HG03439 (cell line): ENCODE results near the gene DHCR7.

Experiments
- ATAC-seq: cut with Tn5 transposase; IDR thresholded peaks from one replicate; pipeline ENCODE4 v1.9.1; 2021; ENCODE audit warnings: mild to moderate bottlenecking, moderate library complexity; ENCODE audit not compliant: unreplicated experiment

DHCR7 gene

DNA sequence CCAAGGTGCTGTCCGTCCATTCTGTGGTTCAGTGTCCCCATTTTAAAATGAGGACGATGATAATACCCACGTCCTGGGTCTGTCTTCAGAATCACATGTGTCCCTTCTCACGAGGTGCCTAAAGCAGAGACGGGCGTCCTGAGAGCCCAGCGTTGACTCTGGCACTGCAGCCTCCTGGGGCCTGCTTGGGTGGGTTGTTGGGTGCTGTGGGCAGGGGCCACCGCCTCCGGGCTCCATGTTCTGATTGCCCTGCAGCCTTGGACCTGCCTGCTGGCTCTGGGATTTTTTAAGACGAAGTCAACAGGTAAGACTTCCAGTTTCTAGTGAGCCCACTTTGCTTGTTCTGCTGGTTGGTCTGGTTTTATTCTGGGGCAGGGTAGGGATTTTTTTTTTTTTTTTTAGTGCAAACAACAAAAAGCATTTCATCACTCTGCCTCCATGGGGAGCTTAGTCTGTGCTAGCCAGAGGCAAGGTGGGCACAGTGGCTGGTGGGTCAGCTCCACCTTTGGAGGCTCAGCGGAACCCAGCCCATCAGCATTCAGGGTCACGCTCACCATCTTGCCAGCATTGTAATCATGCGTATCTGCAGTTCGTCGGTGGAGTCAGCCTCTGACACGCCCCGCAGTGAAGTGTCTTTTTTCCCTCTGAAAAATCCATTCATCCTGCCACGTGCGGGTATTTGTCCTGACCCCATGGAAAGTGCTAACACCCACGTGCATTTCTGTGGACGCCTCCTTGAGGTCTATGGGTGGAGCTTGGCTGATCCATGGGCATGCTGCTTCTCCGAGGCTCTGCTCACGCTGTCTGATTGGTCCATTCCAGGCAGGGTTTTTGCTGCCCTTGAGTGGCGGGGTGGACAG, 33.1 kb upstream of the DHCR7 start:
- no peak for ATAC-seq

DNA sequence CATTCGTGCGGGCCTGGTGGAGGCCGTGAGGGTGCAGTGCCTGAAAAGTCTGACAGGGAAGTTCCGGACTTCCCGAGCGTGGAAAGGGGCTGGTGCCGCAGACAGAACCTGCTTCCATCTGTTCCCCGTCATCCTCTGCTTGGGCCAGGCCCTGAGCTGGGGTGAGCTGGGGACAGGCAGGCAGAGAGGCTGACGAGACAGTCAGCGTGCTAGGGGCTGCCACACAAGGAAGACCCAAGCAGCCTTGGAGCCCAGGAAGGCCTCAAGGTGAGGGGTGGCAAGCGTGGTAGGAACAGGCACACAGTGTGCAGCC, 30.3 kb upstream of the DHCR7 start:
- no peak for ATAC-seq

DNA sequence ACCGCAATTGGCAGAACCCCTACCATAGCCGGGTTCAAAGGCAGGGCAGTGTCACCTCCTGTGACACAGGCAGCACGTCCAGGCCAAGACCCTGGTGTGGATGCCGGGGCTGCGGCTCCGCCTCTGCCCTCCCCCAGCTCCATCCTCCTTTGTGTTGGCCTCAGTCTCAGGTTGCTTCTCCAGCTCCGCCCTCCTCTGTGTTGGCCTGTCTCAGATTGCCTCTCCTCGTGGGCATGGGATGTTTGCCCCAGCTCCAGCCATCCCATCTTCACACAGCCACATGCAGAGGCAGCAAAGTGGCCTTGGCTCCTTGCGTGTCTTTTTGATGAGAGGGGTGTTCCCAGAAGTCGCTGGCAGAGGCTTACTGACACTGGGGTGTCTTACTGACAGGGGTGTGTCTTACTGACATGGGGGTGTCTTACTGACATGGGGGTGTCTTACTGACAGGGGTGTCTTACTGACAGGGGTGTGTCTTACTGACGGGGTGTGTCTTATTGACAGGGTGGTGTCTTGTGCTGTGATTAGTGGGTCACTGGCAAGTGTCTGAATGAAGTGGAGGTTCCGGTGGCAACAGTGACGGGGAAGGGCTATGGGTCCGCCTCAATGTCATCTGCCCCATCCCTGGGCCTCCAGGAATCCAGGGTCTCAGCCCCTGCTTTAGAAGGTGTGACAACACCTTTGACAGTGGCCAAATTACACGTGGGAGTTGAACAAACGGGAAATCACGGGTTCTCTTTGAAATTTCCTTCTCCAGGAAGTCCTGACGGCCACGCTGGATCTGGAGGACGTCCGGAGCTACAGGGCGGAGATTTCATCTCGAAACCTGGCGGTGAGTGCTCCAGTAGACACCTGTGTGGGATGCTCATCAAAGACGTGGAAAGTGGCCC, 29.7 kb upstream of the DHCR7 start:
- ATAC-seq: no peak

DNA sequence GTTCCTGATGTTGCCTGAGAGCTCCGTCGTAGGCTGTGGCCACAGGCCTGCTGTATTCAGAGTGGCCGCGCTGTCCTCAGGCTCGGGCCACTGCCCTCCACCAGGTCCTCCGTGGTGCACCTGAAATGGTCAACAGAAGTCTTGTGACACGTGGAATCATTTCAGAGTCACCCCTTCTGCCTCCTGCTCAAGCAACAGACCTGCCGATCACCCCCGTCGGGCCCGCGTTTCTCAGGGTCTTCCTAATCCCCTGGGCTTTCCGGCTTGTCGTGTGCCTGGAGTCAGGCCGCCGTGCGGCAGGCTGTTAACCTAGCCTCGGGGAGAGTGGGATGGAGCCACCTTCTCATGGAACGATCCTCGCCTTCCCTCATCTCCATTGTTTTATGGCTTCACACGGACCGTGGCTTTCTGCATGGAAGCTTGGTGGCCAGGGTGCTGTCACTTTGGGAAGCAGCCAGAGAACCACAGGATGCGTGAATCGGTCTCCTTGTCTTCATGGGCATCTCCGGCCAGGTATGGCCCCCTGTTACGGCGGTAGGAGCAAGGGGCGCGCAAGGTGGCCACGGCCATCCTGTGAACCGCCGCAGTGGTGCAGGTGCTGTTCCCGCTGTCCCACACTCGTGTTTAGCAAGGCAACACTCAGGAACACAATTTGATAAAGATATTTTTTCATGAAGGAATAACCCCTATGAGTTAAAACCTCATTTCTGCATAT, 28.9 kb upstream of the DHCR7 start:
- ATAC-seq: no peak

DNA sequence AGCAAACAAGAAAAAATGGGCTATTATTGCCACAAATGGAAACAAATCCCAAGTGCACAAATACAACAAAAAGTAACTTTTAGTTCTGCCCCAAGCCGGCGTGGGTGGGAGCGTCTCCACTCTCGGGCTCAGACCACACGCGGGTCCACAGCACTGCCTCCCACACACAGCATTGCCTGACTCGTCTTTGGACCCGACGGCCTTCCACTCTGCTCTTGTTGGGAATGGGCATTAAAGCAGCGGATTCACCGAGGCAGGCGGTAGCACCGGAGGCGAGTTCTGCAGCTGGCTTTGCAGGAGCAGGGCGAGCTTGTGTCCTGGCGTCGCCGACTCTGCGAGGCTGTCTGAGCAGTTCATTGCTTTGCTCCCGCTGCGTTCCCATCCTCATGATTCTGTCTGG, 27.8 kb upstream of the DHCR7 start:
- ATAC-seq: no peak

DNA sequence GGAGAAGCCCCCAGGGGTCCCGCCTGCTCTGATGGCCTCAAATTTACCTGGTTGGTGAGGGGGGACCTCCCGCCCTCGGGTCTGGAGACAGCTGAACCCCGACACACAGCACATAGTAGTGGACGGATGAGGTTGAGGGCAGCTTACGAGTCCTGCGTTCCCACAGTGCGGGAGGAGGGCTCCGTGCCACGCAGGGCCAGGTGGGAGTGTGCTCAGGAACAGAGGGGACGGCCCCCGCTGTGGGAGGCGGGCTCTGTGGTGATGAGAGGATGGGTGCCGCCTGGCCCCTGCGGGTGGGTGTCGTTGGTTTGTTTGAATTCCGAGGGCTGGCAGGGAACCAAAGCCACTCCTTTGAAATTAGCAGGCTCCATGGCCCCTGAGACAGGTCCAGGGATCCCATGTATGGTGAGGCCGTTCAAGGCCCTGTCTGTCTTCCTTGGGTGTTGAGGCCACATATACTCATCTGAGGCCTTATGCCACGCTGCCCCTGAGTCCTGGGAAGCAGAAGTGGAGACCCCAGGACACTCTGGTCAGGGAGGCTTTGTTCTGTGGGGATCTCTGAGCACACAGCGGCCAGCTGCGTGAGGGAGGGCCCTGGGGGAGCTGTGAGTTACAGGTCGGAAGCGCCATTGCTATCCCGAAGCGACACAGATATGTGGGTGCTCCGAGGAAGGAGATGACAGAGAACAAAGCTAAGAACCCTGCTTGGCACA, 26.7 kb upstream of the DHCR7 start:
- ATAC-seq: no peak

DNA sequence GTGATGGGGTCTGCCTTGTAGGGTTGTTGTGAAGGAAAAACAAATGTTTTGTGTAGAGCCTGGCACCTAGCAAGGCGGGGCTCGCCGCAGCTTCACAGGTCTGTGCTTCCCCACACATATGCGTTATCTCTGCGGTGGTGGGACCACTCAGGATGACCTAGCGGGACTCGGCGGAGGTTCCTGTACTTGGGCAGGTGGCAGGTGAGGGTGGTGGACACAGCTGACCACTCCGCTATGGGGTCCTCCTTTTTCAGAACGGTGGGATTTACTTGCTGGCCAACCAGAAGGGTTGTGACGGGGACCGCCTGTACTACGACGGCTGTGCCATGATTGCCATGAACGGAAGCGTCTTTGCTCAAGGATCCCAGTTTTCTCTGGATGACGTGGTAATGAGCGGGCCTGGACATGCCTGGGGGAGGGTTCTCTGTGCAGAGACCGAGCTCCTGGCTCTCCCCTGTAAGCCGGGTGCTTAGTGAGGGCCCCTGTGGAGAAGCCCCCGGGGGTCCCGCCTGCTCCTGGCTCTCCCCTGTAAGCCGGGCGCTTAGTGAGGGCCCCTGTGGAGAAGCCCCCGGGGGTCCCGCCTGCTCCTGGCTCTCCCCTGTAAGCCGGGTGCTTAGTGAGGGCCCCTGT, 26.1 kb upstream of the DHCR7 start:
- no peak for ATAC-seq

DNA sequence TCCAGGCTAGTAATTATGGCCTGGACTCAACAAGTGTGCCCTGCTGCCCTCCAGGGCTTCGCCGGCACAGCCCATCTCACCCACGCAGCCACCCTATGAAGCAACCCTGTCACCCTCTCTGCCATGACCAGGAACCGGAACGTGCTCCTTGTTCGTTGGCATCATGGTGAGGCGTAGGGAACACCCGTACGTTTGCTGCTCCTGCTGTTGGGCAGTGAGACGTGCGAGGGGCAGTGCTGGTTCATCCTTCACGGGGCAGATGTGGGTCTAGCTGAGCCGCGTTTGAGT, 25.5 kb upstream of the DHCR7 start:
- no peak for ATAC-seq

DNA sequence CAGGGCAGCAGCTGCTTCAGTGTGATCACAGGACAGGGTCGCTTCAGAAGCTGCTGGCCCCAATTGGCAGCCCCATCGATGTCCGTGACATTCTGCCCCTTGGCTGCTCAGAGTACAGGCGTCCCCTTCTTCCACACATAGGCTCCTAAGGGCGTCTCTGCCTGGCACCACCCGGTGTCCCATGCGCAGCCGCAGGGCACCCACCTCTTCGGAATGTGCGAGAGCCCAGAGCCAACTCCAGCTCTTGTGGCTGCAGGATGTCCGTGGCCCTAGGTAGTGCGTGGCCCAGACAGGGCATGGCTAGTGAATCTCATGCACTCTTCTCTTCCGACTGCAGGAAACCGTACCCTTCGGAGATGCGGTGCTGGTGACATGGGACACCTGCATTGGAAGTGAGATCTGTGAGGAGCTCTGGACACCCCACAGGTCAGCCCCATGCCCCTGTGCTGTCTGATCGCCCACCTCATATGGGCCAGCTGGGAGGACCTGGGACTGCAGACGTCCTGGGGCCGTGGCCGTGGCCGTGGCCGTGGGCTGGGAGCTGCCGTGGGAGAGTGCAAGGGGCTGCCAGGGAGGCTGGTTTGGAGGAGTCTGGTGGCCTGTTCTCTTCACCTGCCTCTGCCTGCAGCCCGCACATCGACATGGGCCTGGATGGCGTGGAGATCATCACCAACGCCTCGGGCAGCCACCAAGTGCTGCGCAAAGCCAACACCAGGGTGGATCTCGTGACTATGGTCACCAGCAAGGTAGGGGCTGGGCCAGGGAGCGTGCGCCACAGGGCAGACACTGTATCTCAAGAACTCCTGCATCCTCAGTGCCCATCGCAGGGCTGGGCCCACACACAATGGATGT, 25.0 kb upstream of the DHCR7 start:
- ATAC-seq: no peak

DNA sequence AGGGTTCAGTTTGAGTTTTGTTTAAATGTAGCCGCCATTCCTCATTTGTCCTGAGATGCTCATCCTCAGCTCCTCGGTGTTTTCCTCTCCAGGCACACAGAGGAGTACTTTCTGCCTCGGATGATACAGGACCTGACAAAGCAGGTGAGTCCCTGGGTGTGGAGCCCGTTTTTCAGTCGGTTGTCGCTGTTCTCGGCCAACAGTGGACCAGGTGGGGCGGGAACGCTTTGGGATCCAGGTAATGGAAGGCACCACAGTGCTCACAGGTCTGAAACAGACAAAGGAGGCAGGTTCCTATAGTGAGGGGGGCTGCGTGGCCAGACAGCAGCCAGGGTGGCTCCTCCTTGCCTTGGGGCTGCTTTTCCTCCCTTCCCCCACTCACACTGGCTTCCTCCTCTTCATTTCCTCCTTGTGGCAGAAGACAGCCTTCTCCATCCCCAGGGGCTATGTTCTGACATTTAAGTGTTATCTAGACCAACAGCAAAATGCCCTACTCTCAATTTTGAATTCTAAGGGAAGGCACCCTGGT, 24.2 kb upstream of the DHCR7 start:
- no peak for ATAC-seq

DNA sequence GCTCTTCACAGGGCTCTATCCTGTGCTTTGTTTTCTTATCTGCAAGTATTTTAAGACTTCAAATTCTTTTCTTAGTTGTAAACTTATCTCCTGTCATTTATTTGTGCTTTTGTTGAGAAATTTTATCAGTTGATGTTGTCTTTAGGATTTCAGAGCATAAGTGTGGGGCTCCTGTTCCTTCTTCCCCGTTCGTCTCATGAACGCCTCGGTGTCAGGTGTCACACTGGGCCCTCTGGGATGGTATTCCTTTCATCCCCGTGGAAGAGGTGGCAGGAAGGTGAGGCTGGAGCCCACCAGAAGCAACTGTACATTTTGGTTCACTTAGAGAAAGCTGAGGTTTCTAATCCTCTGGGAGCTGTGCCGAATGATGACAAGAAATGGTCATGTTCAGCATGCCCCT, 22.8 kb upstream of the DHCR7 start:
- ATAC-seq: no peak

DNA sequence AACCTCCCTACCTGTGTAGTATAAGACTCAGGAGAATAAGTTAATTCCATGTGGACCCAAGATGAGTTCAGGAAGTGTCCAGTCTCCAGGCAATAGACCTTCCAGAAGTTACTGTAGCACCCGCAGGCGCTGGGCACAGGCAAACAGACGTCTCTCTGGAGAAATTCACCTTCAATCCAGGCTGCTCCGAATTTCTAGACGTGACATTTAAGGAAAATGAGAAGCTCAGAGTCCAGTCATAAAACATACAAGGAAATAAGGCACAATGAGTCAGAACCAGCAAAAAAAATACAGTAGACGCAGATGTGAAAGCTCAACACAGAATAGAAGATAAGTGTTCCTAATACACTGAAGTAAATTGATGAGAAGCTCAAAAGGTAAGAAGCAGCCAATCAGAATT, 19.0 kb upstream of the DHCR7 start:
- no peak for ATAC-seq

DNA sequence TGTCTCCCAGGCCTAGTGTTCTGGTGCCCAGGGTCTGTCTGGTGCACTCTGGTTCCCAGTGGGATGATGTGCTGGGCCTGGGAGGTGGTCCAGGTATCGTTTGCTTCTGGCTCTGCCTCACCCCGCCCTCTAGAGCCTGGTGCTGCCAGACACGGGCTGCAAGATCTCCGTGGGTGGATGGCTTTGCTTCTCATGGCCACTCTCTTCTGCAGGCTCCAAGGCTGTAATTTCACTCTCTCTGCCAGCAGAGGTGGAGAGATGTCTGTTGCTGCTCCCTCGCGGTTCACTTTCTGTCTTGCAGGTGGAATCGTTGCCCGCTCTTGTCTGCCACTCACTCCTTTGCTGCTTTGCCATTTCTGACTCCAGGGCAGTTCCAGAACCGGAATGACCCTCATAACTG, 18.2 kb upstream of the DHCR7 start:
- ATAC-seq: no peak

DNA sequence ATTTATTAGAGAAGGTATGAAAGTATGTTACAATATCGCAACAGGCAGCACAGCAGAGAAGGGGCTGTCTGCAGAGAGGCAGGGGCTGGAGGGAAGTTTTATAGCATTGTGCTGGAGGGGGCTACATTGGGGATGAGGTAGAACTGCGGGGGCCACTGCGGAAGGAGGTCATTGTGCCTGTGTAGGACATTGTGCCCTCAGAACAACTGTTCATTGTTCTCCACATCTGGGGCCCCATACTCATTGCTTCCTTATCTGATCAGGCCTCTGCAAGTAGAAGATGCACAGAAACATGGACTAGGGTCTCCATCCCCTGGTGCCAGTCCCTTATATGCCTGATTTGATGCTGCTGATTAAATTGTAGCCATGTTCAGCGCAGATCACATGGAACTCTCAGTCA, 16.9 kb upstream of the DHCR7 start:
- ATAC-seq: no peak

DNA sequence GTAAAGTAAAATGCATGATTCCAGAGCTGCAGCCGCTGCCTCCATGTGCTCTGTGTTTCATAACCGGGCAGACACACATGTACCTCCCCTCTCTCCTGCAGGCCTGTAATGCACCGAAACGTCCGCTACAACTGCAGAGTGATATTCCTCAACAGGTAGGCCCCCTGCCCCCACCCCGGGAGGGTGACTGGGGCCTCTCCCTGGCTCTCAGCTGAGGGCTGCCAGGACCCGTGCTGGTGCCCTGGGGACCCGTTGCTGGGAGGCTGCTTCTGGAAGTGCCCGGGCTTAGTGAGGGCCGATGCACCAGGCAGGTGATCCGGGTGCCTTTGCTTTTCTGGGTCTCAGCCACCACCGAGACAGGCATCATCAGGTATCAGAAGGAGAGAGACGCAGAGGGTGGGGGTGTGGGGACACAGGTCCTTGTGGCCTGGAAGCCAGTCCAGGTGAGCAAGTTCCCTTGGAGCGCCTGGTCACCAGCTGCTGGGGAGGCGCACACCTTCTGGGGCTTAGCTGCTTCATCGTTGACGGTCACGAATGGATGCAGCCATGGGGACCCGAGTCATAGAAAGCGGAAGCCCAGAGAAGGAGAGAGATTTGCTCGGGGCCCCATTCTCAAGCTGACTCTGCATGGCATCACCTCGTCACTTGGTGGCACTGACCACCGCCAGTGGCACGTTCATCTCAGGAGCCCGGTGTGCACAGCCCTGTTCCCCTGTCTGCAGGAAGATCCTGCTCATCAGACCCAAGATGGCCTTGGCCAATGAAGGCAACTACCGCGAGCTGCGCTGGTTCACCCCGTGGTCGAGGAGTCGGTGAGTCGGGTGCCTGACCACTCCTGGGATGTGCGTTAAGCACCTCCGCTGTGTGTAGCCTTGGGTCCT, 15.4 kb upstream of the DHCR7 start:
- no peak for ATAC-seq

DNA sequence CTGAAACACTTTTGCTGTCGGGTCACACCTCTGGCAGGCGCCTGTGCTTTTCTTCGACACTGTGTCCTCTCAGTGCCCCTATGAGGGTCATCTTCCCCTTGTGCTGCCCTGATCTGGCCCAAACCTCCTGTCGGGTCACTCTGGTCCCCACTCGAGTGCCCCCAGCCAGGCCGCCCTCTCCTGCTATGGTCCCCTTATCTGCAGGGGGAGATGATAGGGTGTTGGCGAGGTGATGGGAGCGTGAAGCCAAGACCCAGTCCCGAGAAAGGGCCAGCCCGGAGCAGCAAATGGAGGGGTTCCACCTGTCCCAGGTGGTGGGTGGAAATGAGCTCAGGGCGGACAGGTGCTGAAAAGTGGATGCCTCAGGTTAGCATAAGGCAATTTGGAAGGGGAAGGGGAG, 14.5 kb upstream of the DHCR7 start:
- no peak for ATAC-seq

DNA sequence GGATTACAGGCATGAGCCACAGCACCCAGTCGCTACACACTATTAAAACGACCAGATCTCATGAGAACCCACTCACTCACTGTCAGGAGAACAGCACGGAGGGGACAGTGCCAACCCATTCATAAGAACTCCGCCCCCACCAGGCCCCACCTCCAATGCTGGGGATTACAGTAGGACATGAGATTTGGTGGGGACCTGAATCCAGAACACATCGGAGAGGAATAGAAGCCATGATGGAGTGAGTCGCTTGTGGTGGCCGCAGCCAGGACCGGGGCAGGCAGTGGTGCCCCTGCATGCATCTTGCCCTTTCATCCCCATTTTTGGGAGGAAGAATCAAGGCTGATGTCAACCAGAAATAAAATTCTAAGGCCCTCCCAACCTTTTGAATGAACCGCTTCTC, 13.5 kb upstream of the DHCR7 start:
- no peak for ATAC-seq

DNA sequence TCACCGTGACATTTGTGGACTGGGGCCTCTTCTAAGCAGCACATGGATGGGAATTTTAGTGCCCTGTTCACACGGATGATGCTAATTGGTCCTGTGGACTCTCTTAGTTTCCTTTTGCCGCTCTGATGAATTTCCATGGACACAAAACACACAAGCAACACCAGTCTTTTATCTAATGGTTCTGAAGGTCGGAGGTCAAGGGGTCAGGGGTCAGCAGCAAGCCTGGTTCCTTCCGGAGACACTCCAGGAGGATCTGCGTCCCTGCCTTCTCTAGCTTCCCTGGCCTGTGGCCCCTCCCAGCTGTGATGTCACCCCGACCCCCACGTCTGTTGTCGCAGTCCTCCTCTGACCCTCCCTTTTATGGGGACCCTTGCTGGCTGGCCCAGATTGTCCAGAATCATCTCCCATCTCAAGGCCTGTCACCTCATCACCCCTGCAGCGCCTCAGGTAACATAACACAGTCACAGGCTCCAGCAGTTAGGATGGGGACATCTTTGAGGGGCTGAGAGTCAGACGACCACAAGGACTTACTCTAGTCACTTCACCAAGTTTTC, 11.7 kb upstream of the DHCR7 start:
- ATAC-seq: no peak
